ENCODE measurements around the gene IFIH1. TPM values are rescaled to one million over a fixed set of nuclear protein-coding genes. Genes with fewer than 3 reads are reported as not detected.

The IFIH1 gene
- total RNA-seq, 1 experiment from 2014 or later, result 3.3 TPM

DNA sequence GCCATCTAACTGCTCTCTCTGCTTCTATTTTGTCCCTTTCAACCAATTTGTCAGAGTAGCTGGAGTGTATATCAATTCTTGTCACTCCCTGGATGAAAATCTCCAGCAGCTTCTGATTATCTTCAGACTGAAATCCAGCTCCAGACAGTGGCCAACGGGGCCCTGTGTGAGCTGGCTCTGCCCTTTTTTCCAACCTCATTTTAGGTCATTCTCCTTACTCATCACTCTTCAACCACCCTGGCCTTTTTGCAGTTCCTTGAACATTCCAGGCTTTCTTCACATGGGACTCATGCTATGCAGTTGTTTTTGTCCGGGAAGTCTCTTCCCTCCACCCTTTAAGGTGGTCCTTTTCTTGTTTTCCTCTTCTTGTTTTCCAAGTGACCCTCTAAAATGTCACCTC lies 59.8 kb downstream of the IFIH1 start:
- DNase-seq (ENCODE audit: low read depth), result no peak

DNA sequence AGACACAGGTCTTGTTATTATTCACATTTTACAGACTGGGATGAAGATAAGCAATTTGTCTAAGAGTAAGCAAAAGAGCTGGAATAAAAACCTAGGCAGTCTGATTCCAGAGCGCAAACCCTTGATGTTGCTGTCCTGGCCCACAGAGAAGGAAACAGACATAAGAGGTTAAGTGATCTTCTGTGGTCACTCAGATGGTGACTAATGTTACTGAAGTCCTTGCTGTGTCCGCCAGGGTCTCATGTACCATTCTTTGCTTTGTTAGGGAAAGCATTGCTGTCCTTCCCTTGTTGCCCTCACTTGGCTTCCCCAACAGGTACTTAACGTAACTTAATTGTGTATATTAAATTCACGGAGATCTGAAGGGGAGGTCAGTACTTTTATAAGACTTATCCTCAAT lies 60.3 kb downstream of the IFIH1 start:
- no peak for DNase-seq (ENCODE audit: low read depth)

DNA sequence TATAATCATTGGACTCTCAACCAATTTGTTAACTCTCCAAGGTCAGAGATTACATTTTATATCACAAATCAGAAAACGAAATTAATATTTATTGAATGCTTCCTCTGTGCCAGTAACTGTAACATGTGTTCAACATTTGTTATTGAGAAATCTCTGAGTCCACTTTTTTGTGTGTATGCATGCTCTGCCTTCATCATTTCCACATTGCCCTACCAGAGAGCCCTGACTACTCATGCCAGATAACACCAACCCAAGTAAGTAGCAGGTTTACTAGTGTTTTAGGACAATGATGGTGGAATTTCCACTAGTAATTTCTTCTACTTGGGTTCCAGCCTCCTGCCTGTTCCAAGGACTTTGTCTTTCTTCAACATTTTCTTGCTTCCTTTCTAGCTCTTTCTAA lies 61.1 kb downstream of the IFIH1 start:
- no peak for DNase-seq (ENCODE audit: low read depth)

DNA sequence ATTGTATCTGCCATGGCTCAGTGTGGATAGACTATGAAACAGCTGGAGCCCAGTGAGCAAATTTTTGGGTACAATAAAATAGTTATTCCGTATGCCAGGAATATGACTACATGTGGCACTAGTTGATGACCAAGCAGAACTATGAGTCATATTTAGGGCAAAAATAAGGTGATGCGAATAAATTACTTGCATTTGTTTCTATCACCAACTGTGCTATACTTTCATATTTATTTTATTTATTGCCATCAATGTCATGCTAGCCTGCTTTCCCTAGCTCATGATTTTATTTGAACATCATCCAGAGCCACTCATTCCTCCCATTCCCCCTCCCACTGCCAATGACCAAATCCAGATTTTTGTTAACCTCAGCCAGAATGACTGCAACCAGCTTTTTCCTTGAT lies 61.9 kb downstream of the IFIH1 start:
- peak; percentile 25 for DNase-seq (ENCODE audit: low read depth)

DNA sequence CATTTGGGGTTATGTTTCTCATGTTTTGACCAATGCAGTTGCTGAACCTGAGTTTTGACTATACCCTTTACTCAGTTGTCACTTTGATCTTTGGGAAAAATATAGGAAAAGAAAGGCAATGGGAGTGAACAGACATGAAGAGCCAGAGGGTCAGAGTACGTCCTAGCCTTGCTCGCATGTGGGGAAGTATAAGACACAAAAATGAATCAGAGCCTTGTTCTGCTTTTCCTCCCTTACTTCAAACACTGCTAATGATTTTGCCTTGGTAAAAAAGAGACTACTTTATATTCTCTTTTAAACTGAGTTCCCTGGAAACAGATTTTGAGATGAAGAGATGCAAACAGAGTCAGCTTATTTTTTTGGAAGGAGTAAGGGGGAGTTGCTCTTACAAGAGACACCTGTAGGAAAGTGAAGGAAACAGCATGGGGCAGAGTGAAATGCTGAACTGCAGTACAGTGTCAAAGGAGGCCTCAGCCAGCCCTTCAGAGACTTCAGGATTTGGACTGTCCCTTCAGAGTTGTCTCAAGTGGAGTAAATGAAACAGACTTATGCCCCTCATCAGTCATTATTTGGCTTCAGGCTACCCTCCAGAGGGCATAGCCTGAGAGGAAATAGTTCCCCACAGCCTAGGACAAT lies 64.1 kb downstream of the IFIH1 start:
- no peak for DNase-seq (ENCODE audit: low read depth)

DNA sequence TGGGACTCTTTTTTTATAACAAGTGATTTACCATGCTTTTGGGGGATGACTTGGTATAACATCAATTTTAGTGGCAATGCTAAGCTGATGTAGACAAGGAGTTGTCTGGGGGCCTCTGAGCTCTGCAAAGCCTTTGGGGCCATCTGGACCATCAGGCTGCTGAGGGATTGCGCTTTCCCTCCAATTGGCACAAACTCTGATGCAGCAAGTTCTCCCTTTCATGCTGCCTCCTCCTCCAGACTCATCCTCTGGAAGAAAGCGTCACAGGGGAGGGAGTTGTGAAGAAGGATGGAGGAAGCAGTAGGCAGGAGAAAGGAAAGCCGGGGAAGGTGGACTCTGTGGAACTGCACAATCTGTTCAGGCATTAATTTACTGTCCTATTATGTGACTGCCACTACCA lies 65.0 kb downstream of the IFIH1 start:
- DNase-seq (ENCODE audit: low read depth), result no peak

DNA sequence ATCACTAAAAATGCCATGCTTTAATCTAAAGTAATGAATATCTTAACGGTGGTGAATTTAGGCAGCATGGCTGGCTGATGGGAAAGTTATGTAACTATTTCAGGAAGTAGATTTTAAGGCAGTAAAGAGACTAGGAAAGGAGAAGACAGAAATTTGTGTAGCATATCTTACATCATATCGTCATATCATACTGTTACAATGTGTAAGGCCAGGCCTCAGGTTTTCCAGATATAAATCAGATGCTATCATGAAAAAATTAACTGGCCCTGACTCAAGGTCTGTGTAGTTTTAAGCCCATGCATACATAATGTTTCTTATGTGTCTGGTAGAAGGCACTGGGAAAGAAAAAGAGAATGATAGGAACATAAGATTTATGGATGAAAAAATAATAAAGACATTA lies 66.3 kb downstream of the IFIH1 start:
- no peak for DNase-seq (ENCODE audit: low read depth)

DNA sequence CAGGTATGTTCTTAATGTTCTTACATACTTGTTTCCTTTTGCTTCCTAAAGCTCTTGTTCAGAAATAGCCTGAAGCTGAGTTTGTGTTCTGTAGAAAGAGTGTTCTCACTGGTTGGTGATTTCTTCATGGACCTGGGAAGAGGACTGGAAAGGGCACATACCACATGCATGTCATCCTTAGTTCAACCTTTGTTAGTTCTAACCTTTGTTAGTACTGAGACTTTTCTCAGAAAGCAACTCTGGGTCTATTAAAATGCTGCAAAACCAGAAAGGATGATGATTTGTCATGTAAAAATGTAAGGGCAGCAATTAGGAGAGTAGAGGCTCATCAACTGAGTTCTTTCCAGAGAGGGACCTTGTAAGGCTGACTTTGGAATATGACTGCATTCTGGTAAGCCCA lies 72.7 kb downstream of the IFIH1 start:
- DNase-seq (ENCODE audit: low read depth), result peak; percentile 32

DNA sequence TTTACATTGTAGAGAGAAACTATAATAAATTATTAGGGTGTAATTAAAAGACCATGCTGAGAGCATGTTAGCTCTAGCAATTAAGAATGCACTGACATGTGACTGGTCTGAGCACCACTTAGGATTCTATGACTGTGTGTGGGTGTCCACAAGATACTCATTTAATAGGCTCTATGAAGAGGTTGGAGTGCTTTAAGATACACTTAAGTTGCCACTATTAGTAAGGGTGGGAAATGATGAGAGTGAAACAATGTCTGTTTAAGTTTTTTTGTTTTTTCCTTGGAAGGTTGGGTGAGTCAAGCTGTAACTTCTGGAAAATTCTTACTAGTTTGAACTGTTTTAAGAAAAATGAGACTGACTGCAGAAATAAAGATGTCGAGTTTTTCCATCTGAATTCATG lies 73.4 kb downstream of the IFIH1 start:
- no peak for DNase-seq (ENCODE audit: low read depth)

- peak; percentile 90 for DNase-seq (ENCODE audit: low read depth)
Measured at GRCh38 chr2:162244541-162245031, 73.9 kb downstream of the IFIH1 start.

DNA sequence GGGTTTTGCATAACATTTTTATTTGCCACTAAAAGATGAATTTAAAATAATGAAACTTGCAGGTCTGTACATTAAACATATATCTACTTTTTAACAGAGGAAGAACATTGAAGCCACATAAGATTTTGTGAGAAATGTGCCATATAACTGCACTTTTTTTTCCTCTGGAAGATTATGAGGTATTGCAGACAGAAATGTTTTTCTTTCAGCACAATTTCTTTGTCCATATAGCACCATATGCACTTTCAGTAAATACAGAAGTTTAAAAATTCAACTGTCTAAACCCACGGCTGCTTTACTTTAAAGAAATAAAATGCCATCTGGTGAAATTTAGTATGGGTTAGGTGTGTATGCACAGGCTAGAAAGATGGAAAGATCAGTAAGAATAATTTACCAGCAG lies 74.8 kb downstream of the IFIH1 start:
- DNase-seq (ENCODE audit: low read depth), result no peak

GRCh38 chr2:162243294-162243693 lies 75.2 kb downstream of the IFIH1 start, which contains the start of gene FAP:
Gene FAP (minus strand): TSS chr2:162243445. CDS start chr2:162243327, 118 bp downstream.
- DNase-seq (ENCODE audit: low read depth), result no peak

GRCh38 chr2:162242586-162243280 lies 75.8 kb downstream of the IFIH1 start:
- no peak for DNase-seq (ENCODE audit: low read depth)

DNA sequence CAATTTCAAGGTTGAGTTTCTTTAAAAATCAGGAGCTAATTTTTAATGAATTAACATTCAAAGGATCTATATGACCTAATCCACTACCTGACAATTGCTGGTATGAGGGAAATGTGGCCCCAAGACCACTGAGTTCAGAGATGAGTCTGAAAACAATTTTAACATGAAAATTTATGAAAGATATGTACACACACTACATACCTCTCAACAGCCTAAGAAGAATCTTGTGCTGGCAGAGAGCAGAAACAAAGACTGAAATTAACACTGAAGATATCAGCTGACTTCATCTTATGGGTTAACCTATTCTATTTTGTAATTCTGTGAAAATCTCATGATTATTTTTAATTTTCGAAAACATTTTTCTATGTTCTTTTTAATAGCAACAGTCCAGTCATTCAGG lies 76.9 kb downstream of the IFIH1 start:
- no peak for DNase-seq (ENCODE audit: low read depth)

GRCh38 chr2:162234620-162235462 lies 83.6 kb downstream of the IFIH1 start:
- DNase-seq (ENCODE audit: low read depth), result no peak

DNA sequence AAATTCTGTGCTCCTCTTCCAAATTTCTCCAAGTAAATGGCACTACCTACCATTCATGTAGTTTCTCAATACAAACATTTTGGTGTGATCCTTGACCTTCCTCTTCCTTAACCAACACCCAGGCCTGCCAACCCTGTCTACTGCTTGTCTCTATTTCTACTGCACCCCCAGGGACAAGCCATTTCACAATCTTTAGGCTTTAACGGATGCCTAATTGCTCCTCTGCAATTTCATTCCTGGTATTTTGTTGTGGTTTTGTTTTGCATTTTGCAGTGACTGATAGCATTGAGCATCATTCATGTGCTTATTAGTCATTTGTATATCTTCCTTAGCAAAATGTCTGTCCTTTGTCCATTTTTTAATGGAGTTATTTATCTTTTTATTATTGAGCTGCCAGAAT lies 85.3 kb downstream of the IFIH1 start:
- peak; percentile 28 for DNase-seq (ENCODE audit: low read depth)

- no peak for DNase-seq (ENCODE audit: low read depth)
Measured at GRCh38 chr2:162232671-162233070, 85.8 kb downstream of the IFIH1 start.

DNA sequence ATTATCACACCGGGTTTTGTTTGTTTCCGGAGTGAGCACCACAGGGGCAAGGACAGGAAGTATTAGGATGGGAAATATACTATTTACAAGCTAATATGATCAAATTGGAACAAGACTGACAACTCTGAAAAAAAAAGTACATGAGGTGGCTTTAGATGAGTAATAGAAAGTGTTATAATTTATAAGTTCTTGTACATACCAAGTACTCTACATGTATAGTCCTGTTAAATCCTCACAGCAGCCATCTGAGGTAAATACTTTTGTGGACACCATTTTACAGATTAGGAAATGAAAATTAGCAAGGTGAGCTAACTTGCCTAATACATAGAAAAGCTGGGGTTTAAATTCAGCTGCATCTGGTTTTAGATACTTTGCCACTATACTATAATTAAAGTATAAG lies 86.5 kb downstream of the IFIH1 start:
- DNase-seq (ENCODE audit: low read depth), result no peak

DNA sequence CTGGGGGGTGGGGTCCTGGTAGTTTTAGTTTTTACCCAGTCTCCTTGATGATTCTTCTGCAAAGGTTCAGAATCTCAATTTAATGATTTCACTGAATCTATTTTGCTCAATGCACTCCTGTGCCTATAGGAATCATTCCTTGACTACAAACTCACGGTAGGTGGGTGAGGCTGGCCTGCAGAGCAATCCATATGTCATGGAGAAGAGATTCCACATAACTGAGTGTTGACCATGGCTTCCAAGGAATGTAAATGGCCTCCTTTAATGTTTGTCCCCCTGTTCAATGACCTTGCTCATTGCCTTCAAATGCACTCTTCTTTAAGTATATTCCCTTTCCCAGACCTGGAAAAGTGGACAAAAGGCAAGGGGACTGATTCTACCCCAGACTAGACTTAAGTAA lies 87.7 kb downstream of the IFIH1 start:
- no peak for DNase-seq (ENCODE audit: low read depth)

- no peak for DNase-seq (ENCODE audit: low read depth)
Measured at GRCh38 chr2:162226836-162227235, 91.6 kb downstream of the IFIH1 start.

DNA sequence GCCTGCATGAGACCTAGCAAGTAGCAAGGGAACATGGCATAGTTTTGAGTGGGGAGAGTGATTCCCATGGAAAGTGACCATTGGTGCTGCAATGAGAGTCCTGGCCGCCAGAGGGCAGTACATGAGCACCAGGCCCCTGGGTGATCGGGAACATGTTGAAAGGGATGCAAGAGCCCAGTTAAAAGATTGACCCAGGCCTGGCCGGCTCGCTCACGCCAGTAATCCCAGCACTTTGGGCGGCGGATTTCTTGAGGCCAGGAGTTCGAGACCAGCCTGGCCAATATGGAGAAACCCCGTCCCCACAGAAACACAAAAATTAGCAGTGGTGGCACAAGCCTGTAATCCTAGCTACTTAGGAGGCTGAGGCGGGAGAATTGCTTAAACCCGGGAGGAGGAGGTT lies 97.4 kb downstream of the IFIH1 start:
- DNase-seq (ENCODE audit: low read depth), result peak; percentile 67

DNA sequence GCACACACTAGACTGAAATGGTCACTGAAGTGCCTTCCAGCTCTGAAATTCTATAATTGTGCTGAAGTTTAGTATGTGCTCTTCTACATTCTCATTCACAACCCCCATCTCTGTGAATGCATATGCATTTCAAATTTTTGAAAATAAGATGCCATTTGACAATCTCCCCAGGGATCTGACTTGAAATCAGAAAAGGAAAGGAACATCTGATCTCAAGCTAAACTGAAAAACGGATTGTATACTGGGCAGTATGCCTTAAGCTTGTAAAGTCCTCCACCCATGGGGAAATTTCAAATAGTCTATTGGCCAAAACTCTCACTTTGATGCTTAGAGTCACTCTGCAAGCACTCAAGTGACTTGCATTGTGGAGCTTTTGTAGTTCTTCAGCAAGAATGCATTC lies 98.1 kb downstream of the IFIH1 start:
- DNase-seq (ENCODE audit: low read depth), result no peak
